GM21390 (cell line): Measurements from ENCODE around the gene BLVRA.

Experiments
- ATAC-seq: cut with Tn5 transposase; IDR thresholded peaks from one replicate; pipeline ENCODE4 v1.9.1; 2021; ENCODE audit not compliant: unreplicated experiment

Gene BLVRA

DNA sequence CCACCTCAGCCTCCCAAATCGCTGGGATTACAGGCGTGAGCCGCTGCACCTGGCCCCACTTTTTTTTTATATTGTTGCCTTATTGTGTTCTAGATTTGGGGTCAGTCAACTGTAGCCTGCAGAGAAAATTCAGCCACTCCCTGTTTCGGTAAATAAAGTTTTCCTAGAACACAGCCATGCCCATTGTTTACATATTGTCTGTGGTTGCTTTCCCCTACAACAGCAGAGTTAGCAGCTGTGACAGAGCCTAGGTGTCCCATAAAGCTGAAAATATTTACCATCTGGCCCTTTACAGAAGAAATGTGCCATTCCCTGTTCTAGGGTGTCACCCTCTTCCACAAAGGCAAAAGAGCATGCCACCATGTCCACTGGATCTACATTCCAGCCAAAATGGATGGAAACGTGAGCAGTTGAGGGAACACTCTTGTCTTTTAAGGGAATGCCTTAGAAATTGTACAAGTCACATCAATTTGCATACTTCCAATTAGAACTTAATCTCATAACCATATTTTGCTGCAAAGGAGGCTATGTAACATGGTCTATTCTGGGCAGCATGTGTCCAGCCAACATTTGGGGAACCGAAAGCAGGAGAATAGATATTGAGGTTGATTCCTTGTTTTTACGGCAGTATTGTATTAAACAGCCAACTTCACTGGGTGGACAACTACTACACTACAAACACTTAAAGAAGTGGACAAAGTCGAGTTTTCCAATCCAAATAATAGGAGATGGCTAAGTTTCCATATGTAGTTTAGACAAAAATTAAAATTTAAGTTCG lies 11.0 kb upstream of the BLVRA start:
- no peak for ATAC-seq

DNA sequence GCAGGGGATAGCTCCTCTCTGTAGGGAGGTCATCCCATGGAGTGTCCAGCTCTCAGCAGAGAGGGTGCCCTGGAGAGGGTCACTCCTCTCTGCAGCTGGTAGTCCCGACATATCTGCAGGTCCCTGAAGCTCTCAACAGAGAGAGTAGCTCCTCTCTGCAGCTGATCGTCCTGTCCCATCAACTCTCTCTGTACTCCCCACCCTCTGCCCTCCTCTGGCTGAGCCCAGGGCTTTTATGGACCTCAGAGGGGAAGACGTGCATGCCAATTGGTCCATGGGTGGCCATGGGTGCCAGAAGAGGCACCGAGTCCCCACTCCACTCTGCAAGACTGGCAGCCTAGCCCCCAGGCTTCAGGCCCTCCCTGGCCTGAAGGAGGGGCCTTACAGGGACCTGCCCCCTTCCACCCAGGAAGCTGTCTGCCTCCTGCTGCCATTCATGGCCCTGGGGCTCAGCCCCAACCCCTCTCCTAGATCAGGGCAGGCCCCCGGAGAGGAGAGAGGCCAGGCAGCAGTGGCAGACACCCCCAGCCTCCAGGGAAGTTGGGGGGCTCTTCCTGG lies 9.0 kb upstream of the BLVRA start:
- no peak for ATAC-seq

DNA sequence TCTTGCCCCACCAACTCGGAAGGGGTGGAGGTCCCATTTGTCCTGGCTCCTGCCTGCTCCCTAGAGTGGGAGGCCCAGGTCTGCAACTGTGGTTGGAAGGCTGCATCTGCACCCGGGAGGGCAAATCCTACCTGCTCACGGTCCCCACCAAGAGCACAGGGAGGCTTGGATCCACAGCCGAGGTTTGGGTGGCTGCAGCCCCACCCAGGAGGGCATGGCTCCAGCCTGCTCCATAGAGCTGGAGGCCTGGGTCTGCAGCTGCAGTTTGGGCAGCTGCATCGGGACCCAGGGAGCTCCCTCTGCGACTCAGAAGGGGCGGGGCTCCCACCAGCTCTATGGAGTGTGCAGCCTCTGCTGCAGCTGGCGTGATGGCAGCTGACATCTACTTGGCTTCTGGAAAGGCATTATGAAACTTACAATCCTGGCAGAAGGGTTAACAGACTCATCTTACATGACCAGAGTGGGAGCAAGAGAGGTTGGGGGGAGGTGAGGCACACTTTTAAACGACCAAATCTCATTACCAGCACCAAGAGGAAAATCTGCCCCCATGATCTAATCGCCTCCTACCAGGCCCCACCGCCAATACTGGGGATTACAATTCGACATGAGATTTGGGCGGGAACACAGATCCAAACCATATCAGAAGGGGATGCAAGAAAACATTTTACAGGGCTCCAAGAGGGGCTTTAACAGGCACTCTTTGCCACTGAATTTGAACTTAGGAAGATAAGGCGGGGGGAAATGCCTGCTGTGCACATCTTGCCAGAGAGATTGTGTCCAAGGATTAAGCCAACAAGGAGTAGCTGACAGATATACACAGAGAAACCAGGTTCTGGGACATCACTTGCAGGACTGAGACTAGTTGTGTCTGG lies 8.2 kb upstream of the BLVRA start:
- ATAC-seq = no peak

DNA sequence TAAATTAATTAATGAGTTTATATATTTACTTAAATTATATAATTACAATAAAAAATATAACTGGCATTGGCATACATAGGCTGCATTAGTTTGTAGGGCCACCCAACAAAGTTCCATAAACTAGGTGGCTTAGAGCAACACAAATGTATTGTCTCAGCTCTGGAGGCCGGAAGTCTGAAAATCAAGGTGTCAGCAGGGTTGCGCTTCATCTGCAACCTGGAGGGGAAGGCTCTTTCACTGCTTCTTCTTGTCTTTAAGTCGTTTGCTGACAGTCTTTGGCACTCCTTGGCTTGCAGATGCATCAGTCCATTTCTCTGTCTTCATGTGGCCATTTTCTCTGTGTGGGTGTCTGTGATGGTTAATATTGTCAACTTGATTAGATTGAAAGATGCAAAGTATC lies 6.1 kb upstream of the BLVRA start:
- no peak for ATAC-seq

DNA sequence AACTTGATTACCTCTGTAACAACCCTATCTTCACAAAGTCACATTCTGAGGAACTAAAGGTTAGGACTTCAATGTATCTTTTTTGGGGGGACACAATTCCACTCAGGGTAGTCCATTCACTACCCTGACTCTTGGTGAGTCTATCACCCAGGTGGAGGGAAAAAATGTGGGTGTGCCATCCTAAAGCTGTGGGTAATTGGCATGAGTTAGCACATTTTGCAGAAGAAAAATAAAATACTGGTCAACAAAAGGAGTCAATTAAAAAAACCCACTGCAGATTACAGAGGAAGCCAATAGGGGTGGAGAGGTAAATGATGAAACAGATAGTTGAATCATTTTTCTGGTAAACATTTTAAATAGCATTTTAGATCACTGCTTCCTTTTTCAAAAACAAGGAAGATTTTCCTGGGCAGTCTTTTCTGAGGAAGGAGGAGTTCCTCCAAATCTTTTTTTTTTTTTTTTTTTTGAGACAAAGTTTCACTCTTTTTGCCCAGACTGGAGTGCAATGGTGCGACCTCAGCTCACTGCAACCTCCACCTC lies 5.1 kb upstream of the BLVRA start:
- no peak for ATAC-seq

DNA sequence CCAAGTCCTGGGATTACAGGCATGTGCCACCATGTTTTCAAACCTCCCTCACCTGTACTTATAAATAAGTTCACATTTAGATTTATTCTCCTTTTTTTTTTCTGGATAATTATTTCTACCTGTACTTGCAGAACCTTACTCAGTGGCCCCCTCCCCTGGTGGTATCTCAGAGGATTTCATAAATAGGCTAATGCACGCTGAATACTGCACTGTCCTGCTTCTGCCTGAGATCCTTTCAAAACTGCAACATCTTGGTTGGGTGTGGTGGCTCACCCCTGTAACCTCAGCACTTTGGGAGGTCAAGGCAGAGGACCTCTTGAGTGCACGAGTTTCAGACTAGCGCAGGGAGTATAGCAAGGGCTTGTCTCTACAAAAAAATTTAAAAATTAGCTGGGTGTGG lies 4.6 kb upstream of the BLVRA start:
- ATAC-seq = no peak

DNA sequence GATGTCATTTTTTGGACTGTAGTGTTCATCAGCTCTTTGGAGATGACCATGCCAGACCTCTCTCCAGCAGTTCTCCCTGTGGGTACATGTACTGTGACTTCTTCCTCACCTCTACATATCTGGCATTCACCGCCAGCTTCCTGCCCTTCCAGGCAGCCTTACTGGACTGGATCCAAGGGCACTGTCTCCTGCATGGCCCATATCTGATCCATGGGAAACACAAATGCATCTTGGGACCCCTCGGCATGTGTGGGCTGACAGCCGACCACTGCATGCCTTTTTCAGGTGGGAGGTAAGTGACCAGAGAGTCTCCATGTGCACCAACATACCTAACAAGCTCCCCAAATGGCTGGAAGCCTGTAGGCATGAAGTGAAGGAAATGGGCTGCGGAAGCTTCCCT lies 3.9 kb upstream of the BLVRA start:
- ATAC-seq = no peak

DNA sequence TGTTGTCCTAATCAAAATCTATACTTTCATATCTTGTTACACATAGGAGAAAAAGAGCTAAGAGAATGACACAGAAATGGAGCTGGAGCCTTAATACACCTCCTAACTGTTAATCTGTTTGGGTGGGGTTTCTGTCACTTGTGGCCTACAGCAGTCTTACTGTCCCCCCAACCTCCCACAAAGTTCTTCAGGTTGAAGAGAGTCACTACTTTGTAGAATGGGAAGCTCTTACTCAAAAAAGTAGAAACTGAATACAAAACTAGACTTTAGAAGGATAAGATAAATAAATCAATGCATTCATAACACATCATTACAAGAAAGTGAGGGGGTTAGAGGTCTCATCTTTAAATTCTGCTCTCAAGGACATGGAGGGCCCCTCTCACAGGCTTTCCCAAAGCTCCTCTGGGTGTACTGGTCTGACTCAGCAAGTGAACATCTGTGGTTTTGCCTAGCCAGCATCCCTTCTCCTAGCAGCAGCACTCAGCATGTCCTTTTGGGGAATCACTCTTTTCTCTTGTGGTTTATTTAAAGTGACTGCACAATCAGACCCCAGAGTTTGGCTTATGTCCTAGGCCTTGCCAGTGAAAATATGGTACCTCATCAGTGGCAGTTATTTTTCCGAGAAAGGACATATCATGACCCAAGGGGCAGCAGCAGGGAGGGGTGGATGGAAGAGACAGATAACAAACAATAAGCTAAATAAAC lies 2.0 kb upstream of the BLVRA start:
- ATAC-seq = no peak

DNA sequence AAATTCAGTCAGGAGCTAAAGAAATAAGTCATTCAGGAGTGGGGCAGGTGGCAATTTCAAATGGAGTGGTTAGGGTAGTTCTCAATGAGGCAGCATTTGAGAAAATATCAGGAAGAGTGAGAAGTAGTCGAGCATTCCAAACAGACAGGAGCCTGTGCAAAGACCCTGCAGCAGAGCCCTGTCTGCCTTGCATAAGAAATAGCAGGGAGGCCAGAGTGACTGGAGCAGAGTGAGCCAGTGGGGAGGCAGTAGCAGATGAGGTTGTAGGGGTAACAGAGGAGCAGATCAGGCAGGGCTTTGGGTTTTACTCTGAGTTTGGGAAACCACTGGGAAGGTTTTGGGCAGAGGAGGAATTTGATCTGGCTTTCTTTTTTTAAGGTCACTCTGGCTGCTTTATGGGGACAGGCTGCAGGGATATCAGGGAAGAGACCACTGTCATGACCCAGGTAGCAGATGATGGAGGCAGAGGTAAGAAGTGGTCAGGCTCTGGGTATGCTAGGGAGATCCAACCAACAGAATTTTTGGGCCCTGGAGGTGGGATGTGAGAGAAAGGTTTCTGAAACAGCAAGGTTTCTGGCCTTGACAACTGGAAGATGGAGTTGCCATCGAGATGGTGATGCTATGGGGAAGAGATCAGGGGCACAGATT lies 1.3 kb upstream of the BLVRA start:
- no peak for ATAC-seq

DNA sequence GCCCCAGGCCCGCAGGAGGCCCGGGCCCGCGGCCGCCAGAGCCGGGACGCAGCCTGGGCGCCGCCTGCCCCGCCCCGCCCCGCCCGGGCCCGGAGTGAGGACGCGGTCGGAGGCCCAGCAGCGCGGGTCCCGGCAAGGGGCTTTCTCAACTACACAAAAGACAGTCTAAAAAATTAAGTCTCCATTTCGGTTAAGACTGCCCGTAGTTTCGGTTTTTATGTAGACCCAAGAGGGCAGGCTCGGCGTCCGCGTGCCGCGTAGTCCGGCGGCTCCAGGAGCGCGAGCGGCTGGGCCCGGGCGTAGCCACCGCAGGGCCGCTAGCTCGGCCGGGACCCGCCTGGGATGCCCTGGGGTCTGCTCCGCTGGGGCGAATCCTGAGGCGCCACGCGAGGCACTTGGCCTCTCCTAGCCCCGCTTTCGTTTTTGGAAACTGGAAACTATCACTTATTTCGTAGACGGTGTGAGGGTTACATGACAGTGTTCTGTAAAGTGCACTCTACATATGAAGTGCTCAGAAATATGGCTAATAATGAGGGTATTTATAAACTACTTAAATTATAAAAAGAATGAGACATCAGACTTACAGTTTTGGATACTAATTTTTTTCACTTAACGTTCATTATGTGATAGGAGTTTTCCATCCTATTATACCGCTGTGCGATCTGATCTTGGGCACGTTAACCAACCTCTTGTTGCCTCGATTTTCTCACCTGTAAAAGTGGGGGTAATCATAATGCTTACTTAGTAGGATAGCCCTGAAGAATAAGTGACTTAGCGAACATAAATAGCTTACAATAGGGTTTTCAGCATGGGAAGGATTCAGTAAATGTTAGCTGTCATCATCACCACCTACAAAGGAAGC lies 573 bp downstream of the BLVRA start:
- peak; percentile 61 for ATAC-seq

DNA sequence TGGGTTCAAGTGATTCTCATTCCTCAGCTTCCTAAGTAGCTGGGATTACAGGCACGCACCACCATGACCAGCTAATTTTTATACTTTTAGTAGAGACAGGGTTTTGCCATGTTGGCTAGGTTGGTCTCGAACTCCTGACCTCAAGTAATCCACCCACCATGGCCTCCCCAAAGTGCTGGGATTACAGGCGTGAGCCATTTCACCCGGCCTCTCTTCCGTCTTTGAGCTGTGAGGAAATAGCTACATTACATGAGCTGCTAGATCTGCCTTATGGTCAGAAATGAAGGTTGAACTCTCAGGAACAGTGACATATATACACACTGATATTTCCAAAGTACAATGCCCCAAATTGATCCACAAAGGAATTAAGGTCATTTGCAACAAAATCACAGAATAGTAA lies 2.4 kb downstream of the BLVRA start:
- ATAC-seq = no peak

DNA sequence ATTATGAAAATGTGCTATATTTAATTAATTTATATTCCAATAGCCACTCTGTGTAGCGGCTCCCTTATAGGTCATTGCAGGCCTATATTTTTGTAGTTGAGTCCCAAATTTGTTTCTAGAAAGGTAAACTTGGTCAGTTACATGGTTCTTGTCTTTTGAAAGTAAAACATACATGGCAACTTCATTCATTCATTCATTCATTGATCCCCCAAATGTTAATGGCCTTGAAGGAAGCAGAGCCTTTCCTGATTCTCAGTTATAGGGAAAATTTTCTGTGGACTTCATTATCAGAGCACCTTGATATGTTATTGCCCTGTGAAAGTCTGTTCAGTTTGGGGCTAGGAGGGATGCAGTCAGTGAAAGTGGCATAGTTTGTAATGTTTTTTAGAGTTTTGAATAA lies 2.9 kb downstream of the BLVRA start:
- ATAC-seq = no peak

DNA sequence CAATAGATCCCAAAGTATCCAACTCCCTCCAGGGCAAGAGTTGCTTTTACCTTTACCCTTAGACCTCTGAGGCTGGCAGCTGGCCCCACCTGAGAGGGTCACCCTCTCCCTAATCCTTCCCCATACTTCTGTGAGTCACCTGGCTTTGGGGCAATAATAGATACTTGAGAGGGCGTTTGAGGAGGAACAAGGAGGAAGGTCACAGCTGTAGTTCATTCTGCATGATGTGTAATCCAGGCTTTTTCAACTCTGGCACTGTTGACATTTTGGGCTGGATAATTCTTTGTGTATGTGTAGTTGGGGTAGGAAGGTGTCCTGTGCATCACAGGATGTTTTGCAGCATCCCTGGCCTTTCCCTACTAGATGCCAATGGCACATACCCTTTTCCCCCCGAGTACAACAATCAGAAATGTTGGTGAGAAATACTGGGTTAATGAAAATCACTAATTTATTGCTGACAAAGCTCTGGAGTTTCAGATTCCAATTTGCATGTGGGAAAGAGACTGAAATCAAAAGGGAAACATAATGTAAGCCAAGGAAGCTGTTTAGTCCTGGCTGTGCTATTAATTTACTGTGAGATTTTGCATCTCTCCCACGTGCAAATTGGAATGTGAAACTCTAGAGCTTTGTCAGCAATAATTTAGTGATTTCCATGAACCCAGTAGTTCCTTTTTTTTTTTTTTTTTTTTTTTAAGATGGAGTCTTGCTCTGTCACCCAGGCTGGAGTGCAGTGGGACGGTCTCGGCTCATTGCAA lies 3.6 kb downstream of the BLVRA start:
- ATAC-seq = no peak

DNA sequence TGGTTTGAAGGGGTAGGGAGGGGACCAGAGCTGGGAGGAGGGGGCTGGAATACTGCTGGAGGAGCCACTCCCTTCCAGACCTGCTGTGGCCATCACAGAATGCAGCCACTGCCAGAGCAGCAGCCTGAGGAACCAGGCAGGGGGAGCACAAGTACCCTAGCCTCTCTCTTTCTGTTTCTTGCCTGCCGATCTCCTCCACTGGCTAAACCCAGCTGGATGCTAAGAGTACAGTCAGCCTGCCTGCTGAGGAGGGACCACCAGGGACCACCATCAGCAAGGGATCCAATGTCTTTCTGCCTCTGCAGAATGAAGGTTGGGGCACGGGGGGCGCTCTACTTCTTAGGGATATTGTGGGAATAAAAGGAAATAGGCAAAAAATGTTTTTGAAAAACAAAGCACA lies 4.7 kb downstream of the BLVRA start:
- no peak for ATAC-seq

DNA sequence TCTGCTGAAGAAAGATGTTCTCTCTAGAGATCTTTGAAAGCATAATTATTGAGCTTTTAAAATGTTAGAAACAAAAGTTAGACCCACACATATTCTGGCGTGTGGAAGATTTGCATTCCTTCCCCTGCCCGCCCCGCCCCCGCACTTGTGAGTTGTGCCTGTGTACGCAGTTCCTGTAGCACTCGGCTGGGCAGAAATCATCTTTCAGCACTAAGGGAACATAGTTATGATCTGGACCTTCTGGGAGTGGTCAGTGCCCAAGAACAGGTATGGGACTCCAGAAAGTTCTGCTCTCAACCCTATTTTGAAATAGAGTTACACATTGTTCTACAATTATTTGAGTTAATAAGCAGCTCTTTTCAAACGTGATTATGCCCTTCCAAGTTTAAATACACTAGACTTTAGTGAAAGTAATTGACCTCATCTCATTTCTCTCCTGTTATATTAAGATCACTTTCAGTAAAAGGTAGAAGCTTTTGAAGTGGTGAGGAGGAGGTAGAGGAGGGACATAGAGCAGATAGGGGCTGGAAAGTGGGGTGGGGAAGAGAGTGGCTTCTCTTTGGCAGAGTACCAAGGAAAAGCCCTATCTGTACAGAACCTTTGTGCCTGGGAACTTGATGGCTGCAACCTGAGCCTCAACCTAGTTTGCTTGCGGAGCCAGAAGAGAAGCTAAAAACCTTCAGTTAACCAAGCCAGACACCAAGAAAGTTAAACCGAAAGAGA lies 5.7 kb downstream of the BLVRA start:
- peak; percentile 63 for ATAC-seq

DNA sequence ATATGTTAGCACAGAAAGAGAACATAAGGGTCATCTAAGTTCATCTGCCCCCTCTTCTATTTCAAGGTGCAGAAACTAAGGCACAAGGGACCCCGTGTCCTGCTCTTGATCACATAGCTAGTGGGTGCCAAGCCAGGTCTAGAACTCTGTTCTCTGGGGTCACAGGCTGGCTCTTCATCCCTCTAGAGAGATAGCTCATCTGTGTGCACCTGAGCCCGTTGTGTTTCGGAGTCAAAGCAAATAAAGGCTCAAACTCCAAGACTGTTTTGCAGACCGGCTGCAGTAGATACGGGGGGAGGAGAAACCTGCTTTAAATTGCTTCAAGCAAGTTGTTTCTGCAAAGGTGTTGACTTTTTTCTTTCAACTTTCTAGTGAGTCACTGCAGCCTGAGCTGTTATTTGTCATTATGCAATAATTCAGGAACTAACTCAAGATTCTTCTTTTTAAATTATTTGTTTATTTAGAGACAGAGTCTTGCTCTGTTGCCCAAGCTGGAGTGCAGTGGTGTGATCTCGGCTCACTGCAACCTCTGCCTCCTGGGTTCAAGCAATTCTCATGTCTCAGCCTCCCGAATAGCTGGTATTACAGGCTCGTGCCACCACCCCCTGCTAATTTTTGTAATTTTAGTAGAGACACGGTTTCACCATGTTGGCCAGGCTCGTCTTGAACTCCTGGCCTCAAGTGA lies 6.5 kb downstream of the BLVRA start:
- no peak for ATAC-seq

DNA sequence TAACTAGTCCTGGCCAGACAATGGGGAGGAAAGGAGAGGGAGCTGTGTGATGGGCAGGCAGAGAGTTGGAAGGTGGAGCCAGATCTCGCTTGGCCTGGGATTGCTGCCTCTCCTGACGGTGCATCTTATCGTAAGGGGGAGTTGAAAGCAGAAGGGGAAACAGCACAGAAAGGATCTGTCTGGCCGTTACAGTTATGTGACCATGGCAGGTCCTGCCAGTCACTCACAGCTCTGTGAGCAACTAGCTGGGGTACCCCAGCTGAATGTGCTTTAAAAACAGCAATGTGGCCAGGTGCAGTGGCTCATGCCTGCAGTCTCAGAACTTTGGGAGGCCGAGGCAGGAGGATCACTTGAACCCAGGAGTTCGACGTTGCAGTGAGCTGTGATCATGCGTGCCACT lies 8.1 kb downstream of the BLVRA start:
- ATAC-seq = no peak

DNA sequence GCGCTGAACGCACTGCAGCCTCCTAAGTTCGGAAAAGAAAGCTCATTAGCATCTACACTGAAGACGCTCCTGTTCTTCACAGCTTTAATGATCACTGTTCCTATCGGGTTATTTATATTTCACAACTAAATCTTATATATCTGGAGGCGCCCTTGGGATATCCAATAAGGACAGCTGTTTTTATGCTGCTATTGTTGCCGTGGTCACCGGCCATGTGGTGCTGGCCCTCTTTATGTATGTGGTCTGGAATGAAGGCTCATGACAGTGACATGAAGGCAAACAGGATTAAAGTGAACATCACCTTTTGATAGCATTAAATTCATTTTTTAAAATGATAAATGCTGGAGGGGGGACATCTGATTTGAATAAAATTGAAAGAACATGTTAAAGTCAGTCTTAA lies 8.8 kb downstream of the BLVRA start:
- no peak for ATAC-seq
